K562 (cell line): ENCODE data around the gene KLRF2. TPM values are rescaled to one million over a fixed set of nuclear protein-coding genes. Genes with fewer than 3 reads are reported as not detected.

Experiments used
- ATAC-seq: fragments of 200-7000 bp; cut with Tn5 transposase; 3 replicates; pipeline ENCODE4 v1.9.1; 2020; ENCODE audit warnings: moderate library complexity
- BruUV-seq: library from RNA; stranded (reverse); fragments of 400-500 nt; replicated peaks from 2 replicates; lab custom pipeline; 2021; lab: Mats Ljungman, UMichigan
- CTCF ChIA-PET: fragments of 300-600 bp; formaldehyde crosslinking; extraction: SDS; loops from one replicate; lab custom pipeline; 2021; ENCODE audit warnings: low intra/inter-chr PET ratio; lab: Yijun Ruan, JAX
- POLR2A ChIA-PET: fragments of 300-600, 350-650 bp; sonication (Branson Sonifier 250); formaldehyde crosslinking; extraction: SDS; loops from one replicate; lab custom pipeline; 2021; ENCODE audit warnings: antibody characterized with exemption, inconsistent platforms; lab: Yijun Ruan, JAX
- DNase-seq, 4 experiments: peaks; one replicate each; pipeline versions ENCODE4 v3.0.0 to v3.0.0-alpha.2; 2011 to 2018; ENCODE audit warnings: low spot score in 3 of 4, mixed read lengths in 3 of 4; ENCODE audit errors: extremely low read depth in 1 of 4
- FAIRE-seq: peaks from 2 replicates; lab custom pipeline; 2011; peaks lifted over from hg19 to GRCh38; lab: Jason Lieb, UNC
- H2AFZ ChIP-seq: 2 replicates; pipeline ENCODE4 v1.6.0; 2011; ENCODE audit warnings: low read depth, low read length, control low read depth, inconsistent platforms
- H3K27ac ChIP-seq: fragments of 200-600 bp; 3 replicates; pipeline ENCODE4 v1.8.0; 2011; ENCODE audit warnings: low read depth, mild to moderate bottlenecking, control low read depth, inconsistent platforms, low read length, moderate library complexity, mixed read lengths; ENCODE audit errors: extremely low read depth
- H3K27me3 ChIP-seq, 2 experiments: fragments of 300-600 bp in 1 of 2; 2 replicates in 1 of 2; 3 replicates in 1 of 2; pipeline versions ENCODE4 v1.6.0 to v1.8.0; 2011; ENCODE audit warnings: inconsistent platforms in 2 of 2, low read length in 2 of 2, mild to moderate bottlenecking in 1 of 2, mixed read lengths in 1 of 2, moderate library complexity in 1 of 2; ENCODE audit not compliant: control insufficient read depth in 2 of 2, insufficient read depth in 2 of 2
- H3K36me3 ChIP-seq: fragments of 300-600 bp; 3 replicates; pipeline ENCODE4 v1.8.0; 2011; ENCODE audit warnings: mild to moderate bottlenecking, low read length, inconsistent platforms; ENCODE audit not compliant: control insufficient read depth, insufficient read depth
- H3K4me1 ChIP-seq, 2 experiments: fragments of 200-600 bp in 1 of 2; replicated peaks in 1 of 2; 2 replicates in 1 of 2; 3 replicates in 1 of 2; pipeline versions ENCODE4 v1.5.1 to v1.8.0; 2011; ENCODE audit warnings: inconsistent platforms in 2 of 2, low read length in 2 of 2, mild to moderate bottlenecking in 1 of 2, mixed read lengths in 1 of 2, moderate library complexity in 1 of 2; ENCODE audit not compliant: control insufficient read depth in 2 of 2, insufficient read depth in 2 of 2
- H3K4me2 ChIP-seq: 2 replicates; pipeline ENCODE4 v1.6.1; 2011; ENCODE audit warnings: low read length, control low read depth, inconsistent platforms, mixed read lengths; ENCODE audit not compliant: insufficient read depth
- H3K4me3 ChIP-seq: fragments of 200-600 bp; sonication (generic), shearing (Covaris generic); 2 replicates; pipeline ENCODE4 v1.5.1; 2016; ENCODE audit warnings: control low read depth, inconsistent platforms
- H3K79me2 ChIP-seq: fragments of 200-600 bp; 3 replicates; pipeline ENCODE4 v1.8.0; 2011; ENCODE audit warnings: low read length, inconsistent platforms; ENCODE audit not compliant: control insufficient read depth, insufficient read depth
- H3K9ac ChIP-seq, 2 experiments: 2 replicates each; pipeline versions ENCODE4 v1.6.0 to v1.6.1; 2011; ENCODE audit warnings: low read depth in 2 of 2, low read length in 2 of 2, control low read depth in 1 of 2, inconsistent platforms in 1 of 2, mild to moderate bottlenecking in 1 of 2, mixed read lengths in 1 of 2; ENCODE audit not compliant: insufficient read depth in 1 of 2
- H3K9me1 ChIP-seq: one replicate; pipeline ENCODE4 v1.6.0; 2011; ENCODE audit warnings: inconsistent platforms, mild to moderate bottlenecking, low read length, moderate library complexity; ENCODE audit not compliant: control insufficient read depth, insufficient read depth
- H3K9me3 ChIP-seq: replicated peaks from 2 replicates; pipeline ENCODE4 v1.5.1; 2011; ENCODE audit warnings: low read depth, low read length, inconsistent platforms; ENCODE audit not compliant: control insufficient read depth, insufficient read depth
- H4K20me1 ChIP-seq: replicated peaks from 2 replicates; pipeline ENCODE4 v1.6.1; 2011; ENCODE audit warnings: low read length, inconsistent platforms, mixed read lengths; ENCODE audit not compliant: control insufficient read depth, insufficient read depth
- MYBL2 ChIP-seq, 2 experiments: fragments of 450-650 bp in 1 of 2; sonication (generic) in 1 of 2; formaldehyde crosslinking in 1 of 2; IDR thresholded peaks; 2 replicates each; pipeline versions ENCODE4 v1.6.1 to v1.8.1; 2017 to 2022; ENCODE audit warnings: borderline replicate concordance in 1 of 2, inconsistent platforms in 1 of 2, low read depth in 1 of 2, mild to moderate bottlenecking in 1 of 2, missing genetic modification reagents in 1 of 2, moderate library complexity in 1 of 2
- NCOR1 ChIP-seq: fragments of 450-650 bp; IDR thresholded peaks from 2 replicates; pipeline ENCODE4 v1.6.1; 2016; ENCODE audit warnings: mild to moderate bottlenecking, moderate library complexity
- ZNF347 ChIP-seq: fragments of 450-650 bp; formaldehyde crosslinking; IDR thresholded peaks from 2 replicates; pipeline ENCODE4 v1.4.0; 2020; ENCODE audit warnings: low read depth, mild to moderate bottlenecking, moderate library complexity
- ZNF384 ChIP-seq: IDR thresholded peaks from 2 replicates; pipeline ENCODE4 v1.6.1; 2012; ENCODE audit warnings: low read depth, low read length, improper control_type of control experiment
- WGBS: fragments of 100-300 bp; shearing (Covaris generic); methylation state at CpG from one replicate; pipeline ENCODE4 v1.1.6; 2016; ENCODE audit warnings: low coverage, mixed read lengths; ENCODE audit not compliant: insufficient coverage; ENCODE audit errors: missing lambda C conversion rate; 5-methylcytosine and 5-hydroxymethylcytosine counted together
- in situ Hi-C: fragments of 300-500 bp; cut with MboI; formaldehyde crosslinking; loops from 4 replicates; pipeline ENCODE4 v1.15.0; 2018; ENCODE audit warnings: inconsistent platforms, mixed read lengths
- intact Hi-C: fragments of 100-400 bp; cut with micrococcal nuclease; formaldehyde crosslinking; loops from 2 replicates; pipeline ENCODE4 v1.14.2; 2022
- polyA plus RNA-seq, 8 experiments: library from polyadenylated mRNA; depleted of rRNA in 4 of 8; stranded (reverse) in 5 of 8; unstranded in 3 of 8; fragments of >200 nt; fragmentation: Nextera tagmentation in 2 of 8; fragmentation: Illumina TruSeq in 1 of 8; extraction: Ambion mirVana in 2 of 8; extraction: Trizol in 1 of 8; gene quantifications; 2 replicates each; pipeline versions ENCODE4 v1.2.1 to v1.2.3, GENCODE V29; 2011 to 2014; ENCODE audit warnings: inconsistent platforms in 1 of 8, missing spikeins in 1 of 8
- total RNA-seq, 7 experiments: library from RNA; depleted of rRNA in 6 of 7; stranded (reverse); fragments of >200 nt in 6 of 7; fragmentation: Illumina TruSeq in 2 of 7; extraction: Trizol in 2 of 7; gene quantifications; 2 replicates each; pipeline versions ENCODE4 v1.2.1 to v1.2.3, GENCODE V29; 2011 to 2021; ENCODE audit warnings: low replicate concordance in 1 of 7

The KLRF2 gene
- total and polyA plus RNA-seq, 9 of the 15 experiments (the other 6 are each of a cell fraction or from before 2014, with no cell fraction given), result not detected

DNA sequence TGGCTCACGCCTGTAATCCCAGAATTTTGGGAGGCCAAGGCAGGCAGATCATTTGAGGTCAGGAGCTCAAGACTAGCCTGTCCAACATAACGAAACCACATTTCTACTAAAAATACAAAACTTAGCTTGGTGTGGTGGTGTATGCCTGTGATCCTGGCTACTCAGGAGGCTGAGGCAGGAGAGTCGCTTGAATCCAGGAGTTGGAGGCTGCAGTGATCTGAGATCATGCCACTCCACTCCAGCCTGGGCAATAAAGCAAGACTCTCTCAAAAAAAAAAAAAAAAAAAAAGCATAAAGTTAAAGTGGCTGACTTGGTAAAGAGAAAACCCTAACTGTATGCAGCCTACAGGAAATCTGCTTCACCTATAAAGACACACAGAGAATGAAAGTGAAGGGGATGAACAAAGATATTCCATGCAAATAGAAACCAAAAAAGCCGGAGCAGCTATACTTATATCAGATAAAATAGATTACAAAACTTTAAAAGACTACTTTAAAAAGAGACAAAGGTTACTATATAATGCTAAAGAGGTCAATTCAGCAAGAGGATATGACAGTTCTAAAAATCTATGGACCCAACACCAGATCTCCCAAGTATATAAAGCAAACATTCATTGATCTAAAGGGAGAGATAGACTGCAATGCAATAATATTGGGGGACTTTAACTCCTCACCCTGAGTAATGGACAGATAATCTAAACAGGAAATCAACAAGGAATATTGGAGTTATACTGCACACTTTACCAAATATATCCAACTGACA is 16.2 kb upstream of the KLRF2 start:
- no TSS peak for BruUV-seq
- peak overlapping the region; percentile 67 for H2AFZ ChIP-seq
- 17% methylated on average over 4 of the region's 4 CpGs for WGBS
- peak overlapping the region; percentile 50; the same call in 1 of the 2 replicates for H3K4me2 ChIP-seq
- peak overlapping the region in 1 of 2 experiments; percentile 57; a peak in 1 of 4 replicates for H3K9ac ChIP-seq
- TF ChIP-seq MYBL2 (IDR thresholded peaks at IDR 0.05; ENCODE audit: low read depth) (no peak), MYBL2 (CRISPR knock-in tag; IDR thresholded peaks at IDR 0.05; ENCODE audit: borderline replicate concordance) (no peak), ZNF347 (no peak), NCOR1 (no peak), ZNF384 (0 out of 2 replicates have a peak, but pooled peaks have one; percentile 43)
- TF ChIP-seq, all 486 proteins: peak for 1
- intact Hi-C loops (no loop called here), in situ Hi-C loops (no loop called here)
- Histone ChIP-seq H3K4me1 (no peaks in the 10 kb centered on the region; a peak in 1 of 5 replicates), H3K27me3 (no peaks in the 10 kb centered on the region), H3K9me3 (no peaks in the 10 kb centered on the region), H3K36me3 (no peaks in the 10 kb centered on the region), H3K79me2 (no peaks in the 10 kb centered on the region), H4K20me1 (no peaks in the 10 kb centered on the region), H3K4me3 (no peak overlapping the region), H3K27ac (no peak overlapping the region; the same call in 1 of the 3 replicates), H3K9me1 (no peaks in the 10 kb centered on the region)
- FAIRE-seq, result no peak
- DNase-seq, result peak in 1 of 4 experiments; percentile 18
- ATAC-seq, result peak; percentile 44
- CTCF ChIA-PET, result no interaction called here
- POLR2A ChIA-PET, result interaction anchor here (0.5 kb wide), 1 partner anchor 1335 kb away, joined by 3 read pairs; no protein-coding TSS in a partner anchor
